Stomach (tissue), 9 donors: ENCODE data around the gene SMARCA4. TPM values are rescaled to one million over a fixed set of nuclear protein-coding genes. Genes with fewer than 3 reads are reported as not detected.

ENCODE experiments used
- DNase-seq, 2 donors: peaks; one replicate each; pipeline versions ENCODE4 v3.0.0 to v3.0.0-alpha.2; 2013 to 2019
- H3K27ac ChIP-seq, 5 donors: fragments of 200-600 bp in 4 of 5; sonication (generic) in 4 of 5; one replicate each; pipeline ENCODE4 v1.5.1; 2013 to 2019; ENCODE audit warnings: mild to moderate bottlenecking in 1 of 5, moderate library complexity in 1 of 5
- H3K27me3 ChIP-seq, 3 donors: fragments of 200-600 bp; sonication (generic); one replicate each; pipeline ENCODE4 v1.5.1; 2017 to 2019; ENCODE audit warnings: mixed run types in 1 of 3
- H3K36me3 ChIP-seq, 4 donors: fragments of 200-600 bp; sonication (generic); 1 replicate in 3 of 4; 2 replicates in 1 of 4; pipeline ENCODE4 v1.5.1; 2016 to 2019
- H3K4me1 ChIP-seq, 4 donors: fragments of 200-600 bp; sonication (generic); one replicate each; pipeline ENCODE4 v1.5.1; 2016 to 2019
- H3K4me3 ChIP-seq, 4 donors: fragments of 200-600 bp; sonication (generic) in 3 of 4; one replicate each; pipeline ENCODE4 v1.5.1; 2016 to 2019; ENCODE audit warnings: mild to moderate bottlenecking in 1 of 4
- H3K9me3 ChIP-seq, 4 donors: fragments of 200-600 bp; sonication (generic); one replicate each; pipeline ENCODE4 v1.5.1; 2016 to 2019
- CTCF ChIP-seq, 7 experiments: fragments of 450-650 bp in 4 of 7; fragments of 200-600 bp in 3 of 7; sonication (generic) in 3 of 7; IDR thresholded peaks; one replicate each; pipeline ENCODE4 v1.5.1; 2016 to 2019; ENCODE audit warnings: antibody characterized with exemption in 7 of 7, control low read depth in 2 of 7, mild to moderate bottlenecking in 1 of 7
- EP300 ChIP-seq: sonication (generic); formaldehyde crosslinking; IDR thresholded peaks from one replicate; pipeline ENCODE4 v1.6.1; 2017; ENCODE audit warnings: antibody characterized with exemption
- POLR2A ChIP-seq, 4 donors: fragments of 450-650 bp; IDR thresholded peaks; one replicate each; pipeline ENCODE4 v1.6.1; 2016; ENCODE audit warnings: antibody characterized with exemption in 4 of 4, control low read depth in 2 of 4, mild to moderate bottlenecking in 1 of 4, moderate library complexity in 1 of 4
- POLR2AphosphoS5 ChIP-seq, 3 donors: sonication (generic); formaldehyde crosslinking; IDR thresholded peaks; one replicate each; pipeline ENCODE4 v1.6.1; 2016; ENCODE audit warnings: antibody characterized with exemption in 3 of 3
- WGBS, 5 donors: extraction: QIAGEN DNeasy Blood & Tissue Kit in 3 of 5; methylation state at CpG; one replicate each; pipeline versions ENCODE4 v1.1.5 to v1.1.7; 2013 to 2018; 5-methylcytosine and 5-hydroxymethylcytosine counted together
- intact Hi-C: fragments of 100-400 bp; cut with DNase I; formaldehyde crosslinking; loops from one replicate; pipeline ENCODE4 v1.15.1; 2023; ENCODE audit warnings: low total_unique reads
- polyA plus RNA-seq, 3 donors: library from polyadenylated mRNA; stranded (reverse); fragments of 200-250 nt; gene quantifications; one replicate each; pipeline ENCODE4 v1.2.3, GENCODE V29; 2013
- total RNA-seq, 5 donors: library from RNA; depleted of rRNA; stranded (reverse); fragments of >200 nt; gene quantifications; one replicate each; pipeline versions ENCODE4 v1.1.0 to v1.2.3, GENCODE V29; 2014 to 2016
- donor health status: healthy with polysubstance abuse.
- donor health status: Bipolar disorder and iron deficiency.
- donor health status: healthy.

SMARCA4 gene
- total and polyA plus RNA-seq, 8 donors: 28.6 to 158 (median 60.9) TPM

- no peaks in the 10 kb centered on the region for H3K9me3 ChIP-seq
- intact Hi-C loops: no loop called here
- H3K4me1 ChIP-seq: peaks cover 0 to 10% (median 3%) of the 10 kb centered on the region in 4 donors
- DNase-seq: no peak
- no peak overlapping the region for H3K27ac ChIP-seq
- TF ChIP-seq POLR2AphosphoS5 (IDR thresholded peaks at IDR 0.05) (no peak), CTCF (IDR thresholded peaks at IDR 0.05) (no peak), EP300 (no peak), POLR2A (IDR thresholded peaks at IDR 0.05) (no peak)
- H3K27me3 ChIP-seq: no peaks in the 10 kb centered on the region
- WGBS, 5 donors: 75 to 89% (median 83%) methylated on average over 8 of the region's 8 CpGs
- no peak overlapping the region for H3K4me3 ChIP-seq
- peaks cover 11 to 78% (median 58%) of the 10 kb centered on the region in 4 donors for H3K36me3 ChIP-seq
Observed at GRCh38 chr19:11054628-11055027, 93.8 kb downstream of the SMARCA4 start.

GRCh38 chr19:11058246-11059030 lies 97.6 kb downstream of the SMARCA4 start:
- no peaks in the 10 kb centered on the region for H3K27me3 ChIP-seq
- 93 to 95% (median 94%) methylated on average over 28 to 34 of the region's 34 CpGs for WGBS, 5 donors
- no peaks in the 10 kb centered on the region for H3K9me3 ChIP-seq
- TF ChIP-seq POLR2AphosphoS5 (IDR thresholded peaks at IDR 0.05) (no peak), POLR2A (IDR thresholded peaks at IDR 0.05) (no peak), CTCF (IDR thresholded peaks at IDR 0.05) (no peak), EP300 (no peak)
- intact Hi-C loops: no loop called here
- no peak for DNase-seq
- H3K36me3 ChIP-seq: peaks cover 22 to 84% (median 71%) of the 10 kb centered on the region in 4 donors
- H3K27ac ChIP-seq: no peak overlapping the region
- no peak overlapping the region for H3K4me3 ChIP-seq
- H3K4me1 ChIP-seq: no peaks in the 10 kb centered on the region

- 95 to 97% (median 96%) methylated on average over 31 to 43 of the region's 43 CpGs for WGBS, 5 donors
- Histone ChIP-seq H3K36me3 (peaks cover 18 to 79% (median 74%) of the 10 kb centered on the region in 4 donors), H3K4me1 (no peaks in the 10 kb centered on the region), H3K27ac (no peak overlapping the region), H3K27me3 (no peaks in the 10 kb centered on the region), H3K4me3 (no peak overlapping the region), H3K9me3 (no peaks in the 10 kb centered on the region)
- TF ChIP-seq POLR2A (IDR thresholded peaks at IDR 0.05) (no peak), POLR2AphosphoS5 (IDR thresholded peaks at IDR 0.05) (no peak), CTCF (IDR thresholded peaks at IDR 0.05) (no peak), EP300 (no peak)
- DNase-seq: no peak
- intact Hi-C loops: no loop called here
Observed at GRCh38 chr19:11059511-11060358, 98.9 kb downstream of the SMARCA4 start.

GRCh38 chr19:11061952-11062351 lies 101.1 kb downstream of the SMARCA4 start:
- Histone ChIP-seq H3K36me3 (peaks cover 18 to 74% (median 70%) of the 10 kb centered on the region in 4 donors), H3K27me3 (no peaks in the 10 kb centered on the region), H3K9me3 (no peaks in the 10 kb centered on the region), H3K4me3 (no peak overlapping the region), H3K27ac (peak overlapping the region in 3 of 5 donors; percentile 17 to 58 (median 35)), H3K4me1 (peaks cover 0 to 4% (median 0%) of the 10 kb centered on the region in 4 donors)
- WGBS, 5 donors: 79 to 91% (median 89%) methylated on average over 12 to 14 of the region's 14 CpGs
- intact Hi-C loops: no loop called here
- DNase-seq: no peak
- TF ChIP-seq CTCF (IDR thresholded peaks at IDR 0.05): no peak
- TF ChIP-seq POLR2A (IDR thresholded peaks at IDR 0.05): no peak
- no peak for TF ChIP-seq POLR2AphosphoS5 (IDR thresholded peaks at IDR 0.05)
- TF ChIP-seq EP300: no peak
